ENCODE results near the gene SORBS2.

Gene SORBS2

DNA sequence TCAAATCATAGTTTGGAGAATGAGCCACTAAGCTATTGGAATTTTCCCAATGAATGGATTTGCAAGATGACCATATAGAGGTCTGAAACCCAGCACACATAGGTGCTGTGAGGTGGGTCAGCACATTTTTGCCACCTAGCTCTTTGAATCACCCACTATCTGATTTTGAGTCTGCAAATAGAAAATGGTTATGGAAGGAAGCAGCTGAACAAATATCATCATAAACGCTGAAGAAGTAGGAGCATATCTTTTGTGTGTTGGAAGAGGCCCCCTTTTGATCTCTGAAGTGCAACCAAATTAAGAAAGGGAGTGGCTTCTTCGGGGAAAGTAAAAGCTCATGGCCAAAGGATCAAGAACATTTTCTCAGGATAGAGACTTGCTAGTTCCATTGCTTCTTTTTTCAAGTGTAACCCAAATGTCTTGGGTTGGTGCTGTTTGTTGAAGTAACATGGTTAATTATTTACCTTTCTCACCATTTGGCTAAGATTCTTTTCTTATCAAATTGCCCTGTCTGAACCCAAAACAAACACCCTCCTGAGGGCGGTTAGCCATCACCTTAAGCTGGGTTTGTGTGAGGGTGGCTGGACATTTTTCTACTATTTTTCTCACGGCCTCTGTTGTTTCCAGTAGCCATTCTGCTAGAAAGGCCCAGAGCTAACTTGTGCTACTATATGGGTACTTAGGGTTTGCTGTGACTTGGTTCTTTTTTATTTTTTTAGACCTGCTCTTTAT is 18.4 kb upstream of the SORBS2 start:
- TF ChIP-seq, protein P1, sequence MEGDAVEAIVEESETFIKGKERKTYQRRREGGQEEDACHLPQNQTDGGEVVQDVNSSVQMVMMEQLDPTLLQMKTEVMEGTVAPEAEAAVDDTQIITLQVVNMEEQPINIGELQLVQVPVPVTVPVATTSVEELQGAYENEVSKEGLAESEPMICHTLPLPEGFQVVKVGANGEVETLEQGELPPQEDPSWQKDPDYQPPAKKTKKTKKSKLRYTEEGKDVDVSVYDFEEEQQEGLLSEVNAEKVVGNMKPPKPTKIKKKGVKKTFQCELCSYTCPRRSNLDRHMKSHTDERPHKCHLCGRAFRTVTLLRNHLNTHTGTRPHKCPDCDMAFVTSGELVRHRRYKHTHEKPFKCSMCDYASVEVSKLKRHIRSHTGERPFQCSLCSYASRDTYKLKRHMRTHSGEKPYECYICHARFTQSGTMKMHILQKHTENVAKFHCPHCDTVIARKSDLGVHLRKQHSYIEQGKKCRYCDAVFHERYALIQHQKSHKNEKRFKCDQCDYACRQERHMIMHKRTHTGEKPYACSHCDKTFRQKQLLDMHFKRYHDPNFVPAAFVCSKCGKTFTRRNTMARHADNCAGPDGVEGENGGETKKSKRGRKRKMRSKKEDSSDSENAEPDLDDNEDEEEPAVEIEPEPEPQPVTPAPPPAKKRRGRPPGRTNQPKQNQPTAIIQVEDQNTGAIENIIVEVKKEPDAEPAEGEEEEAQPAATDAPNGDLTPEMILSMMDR (conservative IDR thresholded peaks at IDR 0.05; ENCODE audit: low read depth) = no peak
- POLR2A ChIA-PET (ENCODE audit: low non-redundant PET) = no interaction called here
- H3K27ac ChIP-seq = no peak overlapping the region
- no peak for DNase-seq (ENCODE audit: low spot score)
- CTCF ChIA-PET = no interaction called here

DNA sequence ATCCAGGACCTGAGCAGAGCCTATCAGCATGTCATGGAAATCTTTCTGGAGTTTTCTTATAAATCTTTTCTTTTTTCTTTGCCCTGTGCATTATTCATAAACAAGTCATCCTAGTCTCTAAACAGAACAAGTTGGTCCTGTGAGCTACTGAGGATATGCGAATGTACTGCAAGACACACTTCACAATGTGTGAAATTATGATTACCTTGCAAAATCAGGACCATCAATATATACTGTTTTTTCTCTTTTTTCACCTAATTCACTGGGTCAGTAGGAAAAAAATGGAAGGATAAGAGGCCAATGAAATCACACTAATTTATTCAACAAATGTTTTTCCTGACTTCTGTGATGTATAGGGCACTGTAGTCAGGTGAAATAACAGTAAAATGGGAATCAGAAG is 14.4 kb upstream of the SORBS2 start:
- no peak overlapping the region for H3K27ac ChIP-seq
- DNase-seq (ENCODE audit: low spot score) = no peak
- ChIA-PET POLR2A (ENCODE audit: low non-redundant PET) (no interaction called here), CTCF (no interaction called here)
- TF ChIP-seq, protein P1 (conservative IDR thresholded peaks at IDR 0.05; ENCODE audit: low read depth) = no peak

DNA sequence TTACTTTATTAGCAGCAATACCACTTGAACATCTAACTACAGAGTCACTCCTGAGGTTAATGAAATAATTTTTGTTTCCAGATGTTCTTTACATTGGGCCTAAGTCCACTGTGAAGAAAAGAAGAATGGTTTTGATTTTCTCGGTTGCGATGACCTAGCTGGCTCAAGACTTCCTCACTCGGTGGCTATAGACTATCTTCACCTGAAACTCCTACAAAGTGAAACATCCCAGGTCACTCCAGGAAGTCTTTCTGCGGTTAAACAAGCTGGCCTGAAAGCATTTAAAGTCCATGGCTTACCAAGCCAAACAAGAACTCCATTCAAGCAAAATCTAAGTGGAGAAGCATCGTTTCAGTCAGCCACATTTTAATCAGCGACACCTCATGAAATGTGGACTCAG is 13.7 kb upstream of the SORBS2 start:
- TF ChIP-seq, protein P1 (conservative IDR thresholded peaks at IDR 0.05; ENCODE audit: low read depth) = no peak
- DNase-seq (ENCODE audit: low spot score) = no peak
- no peak overlapping the region for H3K27ac ChIP-seq
- CTCF ChIA-PET = no interaction called here
- POLR2A ChIA-PET (ENCODE audit: low non-redundant PET) = no interaction called here

DNA sequence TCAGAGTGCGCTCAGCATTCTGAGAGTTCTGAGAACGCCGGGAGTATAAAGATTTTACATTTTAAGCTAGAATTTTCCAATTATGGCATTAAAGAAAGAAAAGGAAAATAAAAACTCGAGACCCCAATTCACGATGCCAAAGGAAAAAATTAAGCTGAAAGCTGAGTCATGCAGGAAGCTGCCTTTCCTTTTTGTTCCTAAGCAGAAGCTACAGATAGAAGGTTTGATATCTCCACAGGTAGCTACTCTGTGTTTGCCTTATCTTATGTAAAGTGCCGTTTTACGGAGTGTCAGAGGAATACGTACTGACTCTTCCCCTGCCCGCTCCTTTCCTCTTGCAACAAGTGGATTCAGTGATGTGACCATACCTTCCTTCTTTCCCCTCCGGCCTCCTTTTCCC is 10.8 kb upstream of the SORBS2 start:
- DNase-seq (ENCODE audit: low spot score) = no peak
- CTCF ChIA-PET = no interaction called here
- H3K27ac ChIP-seq = no peak overlapping the region
- POLR2A ChIA-PET (ENCODE audit: low non-redundant PET) = no interaction called here
- TF ChIP-seq, protein P1 (conservative IDR thresholded peaks at IDR 0.05; ENCODE audit: low read depth) = no peak

DNA sequence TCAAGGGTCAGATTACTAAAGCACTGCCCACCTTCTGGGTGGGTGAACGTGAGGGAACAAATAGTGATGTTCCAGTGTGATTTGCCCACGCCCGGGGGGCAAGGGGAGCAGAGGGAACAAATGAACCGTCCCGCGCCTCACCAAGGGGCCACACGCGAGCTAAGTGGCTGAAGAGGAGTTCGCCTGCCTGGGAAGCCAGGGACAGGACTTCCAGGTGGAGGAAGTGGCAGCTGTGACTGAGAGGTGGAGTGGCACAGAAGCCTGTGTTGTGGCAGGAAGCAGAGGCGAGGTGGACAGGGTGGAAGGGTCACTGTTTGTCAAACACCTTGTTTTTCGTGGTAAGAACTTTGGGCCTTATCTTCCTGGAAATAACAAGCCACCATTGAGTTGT is 9.0 kb upstream of the SORBS2 start:
- no peak for DNase-seq (ENCODE audit: low spot score)
- TF ChIP-seq, protein P1 (conservative IDR thresholded peaks at IDR 0.05; ENCODE audit: low read depth) = no peak
- POLR2A ChIA-PET (ENCODE audit: low non-redundant PET) = no interaction called here
- CTCF ChIA-PET = interaction anchor here (0.6 kb wide), 1 partner anchor 16 kb away, joined by 3 read pairs; no protein-coding TSS in a partner anchor
- H3K27ac ChIP-seq = no peak overlapping the region

DNA sequence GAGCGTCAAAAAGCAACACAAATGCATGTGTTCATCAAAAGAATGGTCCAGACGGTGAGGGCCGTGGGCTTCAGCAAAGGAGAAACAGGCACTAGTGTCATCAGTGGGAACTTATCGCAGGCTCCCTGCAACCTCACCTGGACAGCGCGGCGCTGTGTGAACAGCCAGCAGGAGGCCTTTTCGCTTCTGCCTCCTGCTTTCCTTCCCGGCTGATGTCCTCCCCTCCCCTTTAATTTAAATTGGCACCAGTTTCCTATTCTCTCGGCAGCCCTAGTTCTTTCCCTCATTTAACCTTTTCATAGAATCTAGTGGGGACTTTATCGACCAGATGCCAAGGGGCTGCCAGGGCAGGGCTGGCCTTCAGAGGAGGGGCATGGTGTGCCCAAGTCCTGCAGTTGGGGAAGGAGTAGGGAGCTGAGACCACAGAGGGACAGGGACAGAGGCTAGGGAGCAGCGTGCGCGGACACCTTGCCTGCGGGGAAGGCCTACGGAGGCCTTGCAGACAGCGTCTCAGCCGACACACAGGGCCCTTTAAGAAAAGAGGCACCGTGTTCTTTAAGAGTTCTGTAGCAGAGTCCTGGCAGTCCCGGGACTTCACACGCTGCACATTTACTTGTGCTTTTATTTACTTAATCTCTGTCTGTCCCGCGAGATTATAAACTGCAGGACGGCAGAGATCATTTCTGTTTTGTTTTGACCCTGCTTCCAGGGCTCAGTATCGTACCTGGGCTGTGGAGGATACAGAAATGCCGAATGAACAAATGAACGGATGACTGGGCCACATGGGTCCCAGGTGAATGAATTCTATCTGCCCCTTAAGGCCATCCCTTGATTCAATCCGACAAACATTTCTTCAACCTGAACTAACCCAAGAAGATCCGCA is 8.4 kb upstream of the SORBS2 start:
- ChIA-PET CTCF (interaction anchor here (0.6 kb wide), 1 partner anchor 17 kb away, joined by 3 read pairs; no protein-coding TSS in a partner anchor), POLR2A (ENCODE audit: low non-redundant PET) (no interaction called here)
- TF ChIP-seq, protein P1 (conservative IDR thresholded peaks at IDR 0.05; ENCODE audit: low read depth) = no peak
- H3K27ac ChIP-seq = no peak overlapping the region
- DNase-seq (ENCODE audit: low spot score) = no peak
